ENCODE measurements around the gene RIC3. TPM values are rescaled to one million over a fixed set of nuclear protein-coding genes. Genes with fewer than 3 reads are reported as not detected.

Gene RIC3
- total RNA-seq, 3 donors from 2014 or later, result 1.5 to 16.4 (median 2.0) TPM

- DNase-seq, result no peak
- Histone ChIP-seq H3K4me1 (ENCODE audit: low read depth) (no peaks in the 10 kb centered on the region), H3K4me3 (no peak overlapping the region), H3K9me3 (no peaks in the 10 kb centered on the region), H3K36me3 (ENCODE audit: low read depth) (no peaks in the 10 kb centered on the region)
- ATAC-seq, result no peak
- intact Hi-C loops (cut with DNase I, micrococcal nuclease), result no loop called here
- no peak for TF ChIP-seq CTCF (IDR thresholded peaks at IDR 0.05)
Observed at GRCh38 chr11:8126649-8127289, 42.1 kb downstream of the RIC3 start.

- ATAC-seq (no peak), DNase-seq (no peak)
- intact Hi-C loops (cut with DNase I, micrococcal nuclease), result no loop called here
- no peak for TF ChIP-seq CTCF (IDR thresholded peaks at IDR 0.05)
- H3K36me3 ChIP-seq (ENCODE audit: low read depth), result no peaks in the 10 kb centered on the region
- H3K4me1 ChIP-seq (ENCODE audit: low read depth), result no peaks in the 10 kb centered on the region
- H3K4me3 ChIP-seq, result no peak overlapping the region
- no peaks in the 10 kb centered on the region for H3K9me3 ChIP-seq
Observed at GRCh38 chr11:8122173-8122764, 46.6 kb downstream of the RIC3 start.

- DNase-seq (no peak), ATAC-seq (no peak)
- no peaks in the 10 kb centered on the region for H3K36me3 ChIP-seq (ENCODE audit: low read depth)
- peaks cover 3% of the 10 kb centered on the region for H3K9me3 ChIP-seq
- intact Hi-C loops (cut with DNase I, micrococcal nuclease), result loop anchor here in 1 of 2 donors (2.0 kb wide), 1 partner anchor 25 kb away; no protein-coding TSS in a partner anchor
- H3K4me3 ChIP-seq, result no peak overlapping the region
- no peak for TF ChIP-seq CTCF (IDR thresholded peaks at IDR 0.05)
- H3K4me1 ChIP-seq (ENCODE audit: low read depth), result no peaks in the 10 kb centered on the region
Observed at GRCh38 chr11:8111636-8112035, 57.2 kb downstream of the RIC3 start.

- intact Hi-C loops (cut with DNase I, micrococcal nuclease), result no loop called here
- DNase-seq (no peak), ATAC-seq (no peak)
- H3K9me3 ChIP-seq, result peaks cover 1% of the 10 kb centered on the region
- TF ChIP-seq CTCF (IDR thresholded peaks at IDR 0.05), result no peak
- no peaks in the 10 kb centered on the region for H3K36me3 ChIP-seq (ENCODE audit: low read depth)
- no peak overlapping the region for H3K4me3 ChIP-seq
- H3K4me1 ChIP-seq (ENCODE audit: low read depth), result no peaks in the 10 kb centered on the region
Observed at GRCh38 chr11:8110396-8110795, 58.4 kb downstream of the RIC3 start.

GRCh38 chr11:8109675-8110074 lies 59.1 kb downstream of the RIC3 start:
- intact Hi-C loops (cut with DNase I, micrococcal nuclease), result no loop called here
- no peak for ATAC-seq
- Histone ChIP-seq H3K4me1 (ENCODE audit: low read depth) (no peaks in the 10 kb centered on the region), H3K36me3 (ENCODE audit: low read depth) (no peaks in the 10 kb centered on the region), H3K9me3 (no peaks in the 10 kb centered on the region), H3K4me3 (no peak overlapping the region)
- no peak for DNase-seq
- no peak for TF ChIP-seq CTCF (IDR thresholded peaks at IDR 0.05)
